Activated CD4-positive, alpha-beta T cell treated with anti-CD3 and anti-CD28 coated beads, Interleukin-2, amount 10 ng/mL, durations not matched to agents 24 days and 14 days (primary cell): Measurements from ENCODE around the gene E2F2. TPM values are rescaled to one million over a fixed set of nuclear protein-coding genes. Genes with fewer than 3 reads are reported as not detected.
"Not testable (repeated sequence)": the region's sequence is repeated elsewhere in the genome, so short reads cannot be mapped to it uniquely, and the experiment has no call there.

ENCODE experiments used
- DNase-seq: peaks from one replicate; pipeline ENCODE4 v3.0.0; 2022
- H3K27ac Mint-ChIP-seq: one replicate; pipeline ENCODE4 v1.8.0; 2022; ENCODE audit warnings: mild to moderate bottlenecking, mixed read lengths
- H3K27me3 Mint-ChIP-seq: one replicate; pipeline ENCODE4 v1.8.0; 2022; ENCODE audit warnings: mixed read lengths
- H3K36me3 Mint-ChIP-seq: one replicate; pipeline ENCODE4 v1.8.0; 2022; ENCODE audit warnings: low read depth, mild to moderate bottlenecking, mixed read lengths
- H3K4me1 Mint-ChIP-seq: one replicate; pipeline ENCODE4 v1.8.0; 2021; ENCODE audit warnings: mixed read lengths
- H3K4me3 Mint-ChIP-seq: one replicate; pipeline ENCODE4 v1.8.0; 2022; ENCODE audit warnings: mild to moderate bottlenecking, moderate library complexity, mixed read lengths
- H3K9me3 Mint-ChIP-seq: one replicate; pipeline ENCODE4 v1.8.0; 2021; ENCODE audit warnings: mixed read lengths
- intact Hi-C: fragments of 100-400 bp; cut with micrococcal nuclease; formaldehyde crosslinking; loops from one replicate; pipeline ENCODE4 v1.15.1; 2023
- total RNA-seq: library from RNA; stranded (reverse); gene quantifications from 2 replicates; pipeline ENCODE4 v1.2.3, GENCODE V29; 2022

The E2F2 gene
- total RNA-seq, 1 donor from 2014 or later, result 33.7 TPM

GRCh38 chr1:23514111-23514679 is 16.8 kb downstream of the E2F2 start:
- intact Hi-C loops, result no loop called here
- peaks cover 67% of the 10 kb centered on the region for H3K36me3 Mint-ChIP-seq
- no peaks in the 10 kb centered on the region for H3K27me3 Mint-ChIP-seq
- DNase-seq, result no peak
- no peaks in the 10 kb centered on the region for H3K9me3 Mint-ChIP-seq
- H3K27ac Mint-ChIP-seq, result no peak overlapping the region
- peaks cover 3% of the 10 kb centered on the region for H3K4me1 Mint-ChIP-seq
- H3K4me3 Mint-ChIP-seq, result no peak overlapping the region

- intact Hi-C loops, result no loop called here
- H3K9me3 Mint-ChIP-seq, result no peaks in the 10 kb centered on the region
- H3K27me3 Mint-ChIP-seq, result no peaks in the 10 kb centered on the region
- no peak overlapping the region for H3K4me3 Mint-ChIP-seq
- DNase-seq, result no peak
- H3K36me3 Mint-ChIP-seq, result peaks cover 54% of the 10 kb centered on the region
- peaks cover 3% of the 10 kb centered on the region for H3K4me1 Mint-ChIP-seq
- no peak overlapping the region for H3K27ac Mint-ChIP-seq
Observed at GRCh38 chr1:23509896-23510295, 21.1 kb downstream of the E2F2 start.

- DNase-seq, result no peak
- Mint-ChIP-seq H3K36me3 (peaks cover 36% of the 10 kb centered on the region), H3K4me3 (no peak overlapping the region), H3K4me1 (peaks cover 3% of the 10 kb centered on the region), H3K9me3 (no peaks in the 10 kb centered on the region), H3K27ac (no peak overlapping the region), H3K27me3 (peaks cover 2% of the 10 kb centered on the region)
- intact Hi-C loops, result no loop called here
Observed at GRCh38 chr1:23506376-23507107, 24.5 kb downstream of the E2F2 start.

- H3K4me3 Mint-ChIP-seq, result no peak overlapping the region
- intact Hi-C loops, result no loop called here
- DNase-seq, result no peak
- peaks cover 2% of the 10 kb centered on the region for H3K27me3 Mint-ChIP-seq
- peaks cover 32% of the 10 kb centered on the region for H3K36me3 Mint-ChIP-seq
- H3K27ac Mint-ChIP-seq, result no peak overlapping the region
- no peaks in the 10 kb centered on the region for H3K9me3 Mint-ChIP-seq
- H3K4me1 Mint-ChIP-seq, result peaks cover under 1% of the 10 kb centered on the region
Observed at GRCh38 chr1:23505851-23506250, 25.2 kb downstream of the E2F2 start.

GRCh38 chr1:23504156-23504555 is 26.9 kb downstream of the E2F2 start:
- H3K4me1 Mint-ChIP-seq, H3K27ac Mint-ChIP-seq, DNase-seq, H3K9me3 Mint-ChIP-seq, H3K4me3 Mint-ChIP-seq, intact Hi-C loops, H3K27me3 Mint-ChIP-seq: not testable (repeated sequence)
- peaks cover 17% of the 10 kb centered on the region for H3K36me3 Mint-ChIP-seq

- Mint-ChIP-seq H3K9me3 (no peaks in the 10 kb centered on the region), H3K27ac (no peak overlapping the region), H3K27me3 (peaks cover 2% of the 10 kb centered on the region), H3K36me3 (peaks cover 11% of the 10 kb centered on the region), H3K4me3 (no peak overlapping the region), H3K4me1 (no peaks in the 10 kb centered on the region)
- no peak for DNase-seq
- intact Hi-C loops, result no loop called here
Observed at GRCh38 chr1:23502951-23503350, 28.1 kb downstream of the E2F2 start.

- Mint-ChIP-seq H3K4me3 (no peak overlapping the region), H3K4me1 (no peaks in the 10 kb centered on the region), H3K36me3 (peaks cover 3% of the 10 kb centered on the region), H3K9me3 (no peaks in the 10 kb centered on the region), H3K27me3 (peaks cover 2% of the 10 kb centered on the region), H3K27ac (no peak overlapping the region)
- no peak for DNase-seq
- intact Hi-C loops, result no loop called here
Observed at GRCh38 chr1:23500466-23500865, 30.6 kb downstream of the E2F2 start.

GRCh38 chr1:23497777-23498439 is 33.1 kb downstream of the E2F2 start:
- no peak overlapping the region for H3K4me3 Mint-ChIP-seq
- H3K9me3 Mint-ChIP-seq, result no peaks in the 10 kb centered on the region
- H3K27me3 Mint-ChIP-seq, result peaks cover 4% of the 10 kb centered on the region
- no peak for DNase-seq
- intact Hi-C loops, result loop anchor here (1.0 to 2.0 kb wide), 2 partner anchors 41 to 139 kb away; no protein-coding TSS in a partner anchor
- no peaks in the 10 kb centered on the region for H3K36me3 Mint-ChIP-seq
- no peak overlapping the region for H3K27ac Mint-ChIP-seq
- no peaks in the 10 kb centered on the region for H3K4me1 Mint-ChIP-seq

GRCh38 chr1:23496490-23497181 is 34.4 kb downstream of the E2F2 start:
- Mint-ChIP-seq H3K9me3 (no peaks in the 10 kb centered on the region), H3K27me3 (peaks cover 7% of the 10 kb centered on the region), H3K4me1 (no peaks in the 10 kb centered on the region), H3K27ac (no peak overlapping the region), H3K4me3 (no peak overlapping the region), H3K36me3 (no peaks in the 10 kb centered on the region)
- DNase-seq, result no peak
- intact Hi-C loops, result loop anchor here (1.0 to 2.0 kb wide), 2 partner anchors 43 to 140 kb away; no protein-coding TSS in a partner anchor

- H3K9me3 Mint-ChIP-seq, H3K4me1 Mint-ChIP-seq, H3K36me3 Mint-ChIP-seq, intact Hi-C loops, DNase-seq, H3K4me3 Mint-ChIP-seq, H3K27ac Mint-ChIP-seq: not testable (repeated sequence)
- peaks cover 20% of the 10 kb centered on the region for H3K27me3 Mint-ChIP-seq
Observed at GRCh38 chr1:23494836-23495235, 36.2 kb downstream of the E2F2 start.

- H3K4me3 Mint-ChIP-seq, H3K27ac Mint-ChIP-seq, H3K4me1 Mint-ChIP-seq, intact Hi-C loops, H3K36me3 Mint-ChIP-seq, H3K9me3 Mint-ChIP-seq, DNase-seq: not testable (repeated sequence)
- peaks cover 32% of the 10 kb centered on the region for H3K27me3 Mint-ChIP-seq
Observed at GRCh38 chr1:23492776-23493175, 38.3 kb downstream of the E2F2 start.

GRCh38 chr1:23492132-23492720 is 38.8 kb downstream of the E2F2 start:
- no peak for DNase-seq
- H3K27me3 Mint-ChIP-seq, result peaks cover 34% of the 10 kb centered on the region
- no peaks in the 10 kb centered on the region for H3K36me3 Mint-ChIP-seq

GRCh38 chr1:23489842-23490241 is 41.2 kb downstream of the E2F2 start:
- intact Hi-C loops, result no loop called here

More at GRCh38 chr1:23492132-23492720, 38.8 kb downstream of the E2F2 start:
- Mint-ChIP-seq H3K9me3 (no peaks in the 10 kb centered on the region), H3K4me1 (no peaks in the 10 kb centered on the region), H3K27ac (no peak overlapping the region), H3K4me3 (no peak overlapping the region)
- intact Hi-C loops, result no loop called here

More at GRCh38 chr1:23489842-23490241, 41.2 kb downstream of the E2F2 start:
- no peaks in the 10 kb centered on the region for H3K9me3 Mint-ChIP-seq
- H3K27ac Mint-ChIP-seq, result no peak overlapping the region
- DNase-seq, result no peak
- peaks cover 3% of the 10 kb centered on the region for H3K4me1 Mint-ChIP-seq
- no peak overlapping the region for H3K4me3 Mint-ChIP-seq
- no peaks in the 10 kb centered on the region for H3K36me3 Mint-ChIP-seq
- peaks cover 50% of the 10 kb centered on the region for H3K27me3 Mint-ChIP-seq
